ENCODE measurements around the gene USP22.

- TF ChIP-seq YY1 (IDR thresholded peaks at IDR 0.05; ENCODE audit: insufficient read depth, insufficient read length), result no peak
- no peak for TF ChIP-seq SUZ12 (IDR thresholded peaks at IDR 0.05; ENCODE audit: extremely low read depth, insufficient read depth, insufficient read length)
These were observed 67.2 kb downstream of the USP22 start for GRCh38 chr17:20975566-20975965.

Measured in NT2/D1 (cell line).